ENCODE measurements around the gene ATP11C. TPM values are rescaled to one million over a fixed set of nuclear protein-coding genes. Genes with fewer than 3 reads are reported as not detected.

ATP11C gene
- total RNA-seq, 1 experiment from 2014 or later, result 19.4 TPM

DNA sequence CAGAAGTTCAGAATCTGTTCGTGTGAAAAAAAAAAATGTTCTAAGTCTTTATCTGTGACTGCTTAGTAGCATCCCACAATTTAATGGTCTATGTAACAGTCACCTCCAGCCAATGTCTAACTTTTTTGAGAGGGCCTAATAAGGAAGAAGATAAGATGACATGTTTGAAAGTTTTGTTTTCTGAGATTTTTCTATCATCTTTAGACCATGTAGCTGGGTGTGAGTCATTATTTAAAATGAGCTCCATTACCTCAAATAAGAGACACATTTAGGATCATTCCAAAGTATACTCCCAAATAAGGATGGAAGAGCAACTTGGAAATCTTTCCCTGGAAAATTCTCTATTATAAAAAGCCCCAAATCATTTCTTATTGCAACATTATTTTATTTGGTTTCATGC is 196.7 kb downstream of the ATP11C start:
- CTCF ChIA-PET, result no interaction called here
- RAD21 ChIA-PET (ENCODE audit: low non-redundant PET in 1 of 2, low total read pairs in 2 of 2, uncharacterized antibody in 2 of 2, unreplicated experiment in 2 of 2), result no interaction called here
- Histone ChIP-seq H3K4me2 (ENCODE audit: low read length) (no peak overlapping the region), H3K27ac (ENCODE audit: low read depth, low read length) (no peak overlapping the region), H3K79me2 (ENCODE audit: insufficient read depth, low read length) (no peaks in the 10 kb centered on the region), H3K27me3 (ENCODE audit: insufficient read depth, low read length) (no peaks in the 10 kb centered on the region), H3K4me3 (replicated peaks in 1 of 2; ENCODE audit: low read depth in 1 of 2, low read length in 2 of 2) (no peak overlapping the region), H3K9me3 (ENCODE audit: control insufficient read depth in 1 of 2, insufficient read depth in 1 of 2, low read depth in 1 of 2, low read length in 2 of 2) (no peaks in the 10 kb centered on the region), H3K9ac (ENCODE audit: low read length) (no peak overlapping the region), H4K20me1 (ENCODE audit: insufficient read depth) (no peaks in the 10 kb centered on the region), H3K4me1 (ENCODE audit: control insufficient read depth in 1 of 2, insufficient read depth in 2 of 2, low read length in 2 of 2) (no peaks in the 10 kb centered on the region), H2AFZ (ENCODE audit: low read depth, low read length, poor library complexity, severe bottlenecking) (no peak overlapping the region), H3K9me2 (ENCODE audit: insufficient read depth) (no peaks in the 10 kb centered on the region), H3K36me3 (ENCODE audit: control insufficient read depth in 1 of 2, insufficient read depth in 2 of 2, low read length in 2 of 2) (no peaks in the 10 kb centered on the region)
- POLR2A ChIA-PET, result no interaction called here
- no TSS peak for BruUV-seq (replicated peaks)
- ATAC-seq, result no peak
- no peak for DNase-seq (ENCODE audit: low read depth, low spot score)
- TF ChIP-seq, protein P1, sequence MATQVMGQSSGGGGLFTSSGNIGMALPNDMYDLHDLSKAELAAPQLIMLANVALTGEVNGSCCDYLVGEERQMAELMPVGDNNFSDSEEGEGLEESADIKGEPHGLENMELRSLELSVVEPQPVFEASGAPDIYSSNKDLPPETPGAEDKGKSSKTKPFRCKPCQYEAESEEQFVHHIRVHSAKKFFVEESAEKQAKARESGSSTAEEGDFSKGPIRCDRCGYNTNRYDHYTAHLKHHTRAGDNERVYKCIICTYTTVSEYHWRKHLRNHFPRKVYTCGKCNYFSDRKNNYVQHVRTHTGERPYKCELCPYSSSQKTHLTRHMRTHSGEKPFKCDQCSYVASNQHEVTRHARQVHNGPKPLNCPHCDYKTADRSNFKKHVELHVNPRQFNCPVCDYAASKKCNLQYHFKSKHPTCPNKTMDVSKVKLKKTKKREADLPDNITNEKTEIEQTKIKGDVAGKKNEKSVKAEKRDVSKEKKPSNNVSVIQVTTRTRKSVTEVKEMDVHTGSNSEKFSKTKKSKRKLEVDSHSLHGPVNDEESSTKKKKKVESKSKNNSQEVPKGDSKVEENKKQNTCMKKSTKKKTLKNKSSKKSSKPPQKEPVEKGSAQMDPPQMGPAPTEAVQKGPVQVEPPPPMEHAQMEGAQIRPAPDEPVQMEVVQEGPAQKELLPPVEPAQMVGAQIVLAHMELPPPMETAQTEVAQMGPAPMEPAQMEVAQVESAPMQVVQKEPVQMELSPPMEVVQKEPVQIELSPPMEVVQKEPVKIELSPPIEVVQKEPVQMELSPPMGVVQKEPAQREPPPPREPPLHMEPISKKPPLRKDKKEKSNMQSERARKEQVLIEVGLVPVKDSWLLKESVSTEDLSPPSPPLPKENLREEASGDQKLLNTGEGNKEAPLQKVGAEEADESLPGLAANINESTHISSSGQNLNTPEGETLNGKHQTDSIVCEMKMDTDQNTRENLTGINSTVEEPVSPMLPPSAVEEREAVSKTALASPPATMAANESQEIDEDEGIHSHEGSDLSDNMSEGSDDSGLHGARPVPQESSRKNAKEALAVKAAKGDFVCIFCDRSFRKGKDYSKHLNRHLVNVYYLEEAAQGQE (IDR thresholded peaks at IDR 0.05; ENCODE audit: low read depth), result no peak
- TF ChIP-seq ZNF274 (IDR thresholded peaks at IDR 0.05; ENCODE audit: low read depth, low read length) (no peak), EZH2phosphoT487 (IDR thresholded peaks at IDR 0.05; ENCODE audit: borderline replicate concordance) (no peak), CBX3 (IDR thresholded peaks at IDR 0.05; ENCODE audit: low read depth) (no peak), POLR2AphosphoS5 (IDR thresholded peaks at IDR 0.05; ENCODE audit: low read depth, low read length) (no peak), ZFX (IDR thresholded peaks at IDR 0.05) (no peak), FOSL1 (IDR thresholded peaks at IDR 0.05; ENCODE audit: low read depth) (no peak), RAD21 (IDR thresholded peaks at IDR 0.05; ENCODE audit: low read depth) (no peak), SP1 (IDR thresholded peaks at IDR 0.05; ENCODE audit: low read depth) (no peak), EGR1 (IDR thresholded peaks at IDR 0.05; ENCODE audit: low read depth) (no peak), TCF7L2 (IDR thresholded peaks at IDR 0.05; ENCODE audit: borderline replicate concordance, extremely low read depth, insufficient read depth, insufficient read length) (no peak), JUND (IDR thresholded peaks at IDR 0.05) (no peak)
- TF ChIP-seq, protein P2, sequence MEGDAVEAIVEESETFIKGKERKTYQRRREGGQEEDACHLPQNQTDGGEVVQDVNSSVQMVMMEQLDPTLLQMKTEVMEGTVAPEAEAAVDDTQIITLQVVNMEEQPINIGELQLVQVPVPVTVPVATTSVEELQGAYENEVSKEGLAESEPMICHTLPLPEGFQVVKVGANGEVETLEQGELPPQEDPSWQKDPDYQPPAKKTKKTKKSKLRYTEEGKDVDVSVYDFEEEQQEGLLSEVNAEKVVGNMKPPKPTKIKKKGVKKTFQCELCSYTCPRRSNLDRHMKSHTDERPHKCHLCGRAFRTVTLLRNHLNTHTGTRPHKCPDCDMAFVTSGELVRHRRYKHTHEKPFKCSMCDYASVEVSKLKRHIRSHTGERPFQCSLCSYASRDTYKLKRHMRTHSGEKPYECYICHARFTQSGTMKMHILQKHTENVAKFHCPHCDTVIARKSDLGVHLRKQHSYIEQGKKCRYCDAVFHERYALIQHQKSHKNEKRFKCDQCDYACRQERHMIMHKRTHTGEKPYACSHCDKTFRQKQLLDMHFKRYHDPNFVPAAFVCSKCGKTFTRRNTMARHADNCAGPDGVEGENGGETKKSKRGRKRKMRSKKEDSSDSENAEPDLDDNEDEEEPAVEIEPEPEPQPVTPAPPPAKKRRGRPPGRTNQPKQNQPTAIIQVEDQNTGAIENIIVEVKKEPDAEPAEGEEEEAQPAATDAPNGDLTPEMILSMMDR (IDR thresholded peaks at IDR 0.05 in 2 of 3, conservative IDR thresholded peaks at IDR 0.05 in 1 of 3; ENCODE audit: borderline replicate concordance in 1 of 3, insufficient read depth in 1 of 3, low read depth in 2 of 3, low read length in 2 of 3), result no peak
- TF ChIP-seq, protein P3, sequence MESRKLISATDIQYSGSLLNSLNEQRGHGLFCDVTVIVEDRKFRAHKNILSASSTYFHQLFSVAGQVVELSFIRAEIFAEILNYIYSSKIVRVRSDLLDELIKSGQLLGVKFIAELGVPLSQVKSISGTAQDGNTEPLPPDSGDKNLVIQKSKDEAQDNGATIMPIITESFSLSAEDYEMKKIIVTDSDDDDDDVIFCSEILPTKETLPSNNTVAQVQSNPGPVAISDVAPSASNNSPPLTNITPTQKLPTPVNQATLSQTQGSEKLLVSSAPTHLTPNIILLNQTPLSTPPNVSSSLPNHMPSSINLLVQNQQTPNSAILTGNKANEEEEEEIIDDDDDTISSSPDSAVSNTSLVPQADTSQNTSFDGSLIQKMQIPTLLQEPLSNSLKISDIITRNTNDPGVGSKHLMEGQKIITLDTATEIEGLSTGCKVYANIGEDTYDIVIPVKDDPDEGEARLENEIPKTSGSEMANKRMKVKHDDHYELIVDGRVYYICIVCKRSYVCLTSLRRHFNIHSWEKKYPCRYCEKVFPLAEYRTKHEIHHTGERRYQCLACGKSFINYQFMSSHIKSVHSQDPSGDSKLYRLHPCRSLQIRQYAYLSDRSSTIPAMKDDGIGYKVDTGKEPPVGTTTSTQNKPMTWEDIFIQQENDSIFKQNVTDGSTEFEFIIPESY (IDR thresholded peaks at IDR 0.05; ENCODE audit: extremely low read depth, insufficient replicate concordance, low read length), result no peak
- intact Hi-C loops (cut with micrococcal nuclease), result no loop called here

Measured in HCT116 (cell line).